PC-9 (cell line): ENCODE data around the gene TMEM244.

ENCODE experiments used
- EZH2 ChIP-seq: fragments of 200-600 bp; sonication (generic); IDR thresholded peaks from 2 replicates; pipeline ENCODE4 v1.8.0; 2017; ENCODE audit warnings: antibody characterized with exemption, low read depth
- TF ChIP-seq, protein P1 (sequence below): fragments of 200-600 bp; sonication (generic); conservative IDR thresholded peaks from 2 replicates; pipeline ENCODE4 v1.6.1; 2017; ENCODE audit warnings: mixed run types, antibody characterized with exemption, mild to moderate bottlenecking, moderate library complexity

- TF ChIP-seq, protein P1, sequence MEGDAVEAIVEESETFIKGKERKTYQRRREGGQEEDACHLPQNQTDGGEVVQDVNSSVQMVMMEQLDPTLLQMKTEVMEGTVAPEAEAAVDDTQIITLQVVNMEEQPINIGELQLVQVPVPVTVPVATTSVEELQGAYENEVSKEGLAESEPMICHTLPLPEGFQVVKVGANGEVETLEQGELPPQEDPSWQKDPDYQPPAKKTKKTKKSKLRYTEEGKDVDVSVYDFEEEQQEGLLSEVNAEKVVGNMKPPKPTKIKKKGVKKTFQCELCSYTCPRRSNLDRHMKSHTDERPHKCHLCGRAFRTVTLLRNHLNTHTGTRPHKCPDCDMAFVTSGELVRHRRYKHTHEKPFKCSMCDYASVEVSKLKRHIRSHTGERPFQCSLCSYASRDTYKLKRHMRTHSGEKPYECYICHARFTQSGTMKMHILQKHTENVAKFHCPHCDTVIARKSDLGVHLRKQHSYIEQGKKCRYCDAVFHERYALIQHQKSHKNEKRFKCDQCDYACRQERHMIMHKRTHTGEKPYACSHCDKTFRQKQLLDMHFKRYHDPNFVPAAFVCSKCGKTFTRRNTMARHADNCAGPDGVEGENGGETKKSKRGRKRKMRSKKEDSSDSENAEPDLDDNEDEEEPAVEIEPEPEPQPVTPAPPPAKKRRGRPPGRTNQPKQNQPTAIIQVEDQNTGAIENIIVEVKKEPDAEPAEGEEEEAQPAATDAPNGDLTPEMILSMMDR: no peak
- no peak for TF ChIP-seq EZH2
Measured at GRCh38 chr6:129832299-129832698, 28.8 kb downstream of the TMEM244 start.
